SU-DHL-6 (cell line): ENCODE measurements around the gene RPTOR.

Experiments
- H2AFZ ChIP-seq: fragments of 200-600 bp; sonication (generic); 2 replicates; pipeline ENCODE4 v1.6.1; 2014; ENCODE audit warnings: low read depth, mild to moderate bottlenecking, moderate library complexity, mixed read lengths, antibody characterized with exemption, low read length; ENCODE audit not compliant: severe bottlenecking
- H3F3A ChIP-seq: fragments of 200-600 bp; shearing (Covaris generic); 2 replicates; pipeline ENCODE4 v1.6.0; 2016; ENCODE audit warnings: antibody characterized with exemption, mild to moderate bottlenecking; ENCODE audit not compliant: insufficient read depth
- H3K27ac ChIP-seq: fragments of 200-600 bp; sonication (generic); 2 replicates; pipeline ENCODE4 v1.5.1; 2016; ENCODE audit warnings: low read depth, mild to moderate bottlenecking, low read length, moderate library complexity, mixed read lengths
- H3K27me3 ChIP-seq: fragments of 200-600 bp; sonication (generic), shearing (Covaris generic); 2 replicates; pipeline ENCODE4 v1.6.0; 2014; ENCODE audit warnings: mild to moderate bottlenecking, low read length
- H3K36me3 ChIP-seq: fragments of 200-600 bp; sonication (generic); 2 replicates; pipeline ENCODE4 v1.6.1; 2014; ENCODE audit warnings: mild to moderate bottlenecking, low read length, mixed read lengths
- H3K4me2 ChIP-seq: fragments of 300-600, 200-600 bp; shearing (Covaris generic), sonication (generic); 2 replicates; pipeline ENCODE4 v1.6.0; 2014; ENCODE audit warnings: low read length, low read depth, mild to moderate bottlenecking; ENCODE audit not compliant: poor library complexity, severe bottlenecking
- H3K4me3 ChIP-seq: fragments of 200-600 bp; sonication (generic); 2 replicates; pipeline ENCODE4 v1.5.1; 2014; ENCODE audit warnings: antibody characterized with exemption, low read length, mild to moderate bottlenecking, mixed read lengths; ENCODE audit not compliant: insufficient read depth, poor library complexity, severe bottlenecking
- H3K79me2 ChIP-seq: fragments of 200-600 bp; sonication (generic); 2 replicates; pipeline ENCODE4 v1.6.1; 2014; ENCODE audit warnings: mild to moderate bottlenecking, low read length, moderate library complexity; ENCODE audit not compliant: insufficient read depth
- H3K9ac ChIP-seq: fragments of 200-600 bp; sonication (generic); 2 replicates; pipeline ENCODE4 v1.7.0; 2014; ENCODE audit warnings: mild to moderate bottlenecking, low read length
- H3K9me2 ChIP-seq: fragments of 200-600 bp; sonication (generic); replicated peaks from 2 replicates; pipeline ENCODE4 v1.6.1; 2014; ENCODE audit warnings: low read length; ENCODE audit not compliant: insufficient read depth
- H3K9me3 ChIP-seq: fragments of 200-600 bp; sonication (generic); 2 replicates; pipeline ENCODE4 v1.6.1; 2014; ENCODE audit warnings: low read length, mixed read lengths; ENCODE audit not compliant: insufficient read depth
- H4K20me1 ChIP-seq: fragments of 200-600 bp; sonication (generic); 2 replicates; pipeline ENCODE4 v1.6.1; 2014; ENCODE audit warnings: low read depth, mild to moderate bottlenecking, antibody characterized with exemption, low read length, moderate library complexity, mixed read lengths
- EZH2phosphoT487 ChIP-seq: fragments of 200-600 bp; sonication (generic), shearing (Covaris generic); conservative IDR thresholded peaks from 2 replicates; pipeline ENCODE4 v1.6.1; 2018; ENCODE audit warnings: mild to moderate bottlenecking, antibody characterized with exemption, low read length, moderate library complexity, mixed read lengths
- TF ChIP-seq, protein P1 (sequence below): fragments of 200-600 bp; sonication (generic); IDR thresholded peaks from one replicate; pipeline ENCODE4 v1.5.1; 2017; ENCODE audit warnings: antibody characterized with exemption, mild to moderate bottlenecking, low read length, moderate library complexity; ENCODE audit not compliant: insufficient read depth, poor library complexity, severe bottlenecking

RPTOR gene

DNA sequence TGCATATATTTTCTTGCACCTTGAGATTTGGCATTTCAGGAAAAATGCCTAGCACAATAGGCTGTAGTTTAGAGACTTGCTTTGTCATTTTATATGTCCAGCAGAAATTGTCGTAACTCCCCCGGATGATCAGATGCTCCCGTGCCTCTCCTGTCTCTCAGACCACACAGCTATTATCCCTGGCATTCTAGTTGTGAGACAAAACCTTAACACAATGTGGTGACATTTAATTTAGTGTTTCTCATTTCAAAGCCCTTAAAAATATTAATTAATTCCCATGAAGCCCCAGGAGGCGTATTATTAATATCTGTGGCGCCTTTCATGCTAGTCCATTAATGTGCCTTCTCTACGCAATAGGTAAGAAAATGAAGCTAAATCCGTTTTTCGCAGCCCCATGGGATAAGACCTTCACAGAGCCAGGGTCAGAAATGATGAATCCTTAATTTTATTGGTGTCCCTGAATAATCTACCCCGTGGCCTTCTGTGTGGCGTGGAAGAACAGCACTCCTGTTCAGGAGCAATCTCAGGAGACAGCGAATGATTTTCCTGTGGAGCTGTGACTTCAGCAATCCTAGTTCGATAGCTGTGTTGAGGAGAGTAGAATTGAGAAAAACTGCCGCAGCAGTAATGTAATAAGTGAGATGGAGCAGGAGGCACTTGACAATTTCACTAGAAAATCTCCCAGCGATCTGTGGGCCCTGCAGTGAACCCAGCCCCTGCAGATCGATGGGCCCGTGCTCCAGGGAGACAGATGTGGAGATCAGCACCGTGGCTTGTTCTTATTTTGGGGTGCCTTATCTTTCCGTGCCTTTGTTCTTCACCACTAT is 157.9 kb downstream of the RPTOR start:
- no peaks in the 10 kb centered on the region for H3F3A ChIP-seq
- no peaks in the 10 kb centered on the region for H3K9me3 ChIP-seq
- no peak overlapping the region for H2AFZ ChIP-seq
- H3K79me2 ChIP-seq = peaks cover 26% of the 10 kb centered on the region
- H3K36me3 ChIP-seq = no peaks in the 10 kb centered on the region
- TF ChIP-seq EZH2phosphoT487 = no peak
- TF ChIP-seq, protein P1, sequence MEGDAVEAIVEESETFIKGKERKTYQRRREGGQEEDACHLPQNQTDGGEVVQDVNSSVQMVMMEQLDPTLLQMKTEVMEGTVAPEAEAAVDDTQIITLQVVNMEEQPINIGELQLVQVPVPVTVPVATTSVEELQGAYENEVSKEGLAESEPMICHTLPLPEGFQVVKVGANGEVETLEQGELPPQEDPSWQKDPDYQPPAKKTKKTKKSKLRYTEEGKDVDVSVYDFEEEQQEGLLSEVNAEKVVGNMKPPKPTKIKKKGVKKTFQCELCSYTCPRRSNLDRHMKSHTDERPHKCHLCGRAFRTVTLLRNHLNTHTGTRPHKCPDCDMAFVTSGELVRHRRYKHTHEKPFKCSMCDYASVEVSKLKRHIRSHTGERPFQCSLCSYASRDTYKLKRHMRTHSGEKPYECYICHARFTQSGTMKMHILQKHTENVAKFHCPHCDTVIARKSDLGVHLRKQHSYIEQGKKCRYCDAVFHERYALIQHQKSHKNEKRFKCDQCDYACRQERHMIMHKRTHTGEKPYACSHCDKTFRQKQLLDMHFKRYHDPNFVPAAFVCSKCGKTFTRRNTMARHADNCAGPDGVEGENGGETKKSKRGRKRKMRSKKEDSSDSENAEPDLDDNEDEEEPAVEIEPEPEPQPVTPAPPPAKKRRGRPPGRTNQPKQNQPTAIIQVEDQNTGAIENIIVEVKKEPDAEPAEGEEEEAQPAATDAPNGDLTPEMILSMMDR = no peak
- H3K9ac ChIP-seq = no peak overlapping the region
- no peaks in the 10 kb centered on the region for H3K9me2 ChIP-seq
- H3K4me2 ChIP-seq = no peak overlapping the region
- no peak overlapping the region for H3K4me3 ChIP-seq
- H3K27ac ChIP-seq = no peak overlapping the region
- H3K27me3 ChIP-seq = no peaks in the 10 kb centered on the region
- H4K20me1 ChIP-seq = no peaks in the 10 kb centered on the region

DNA sequence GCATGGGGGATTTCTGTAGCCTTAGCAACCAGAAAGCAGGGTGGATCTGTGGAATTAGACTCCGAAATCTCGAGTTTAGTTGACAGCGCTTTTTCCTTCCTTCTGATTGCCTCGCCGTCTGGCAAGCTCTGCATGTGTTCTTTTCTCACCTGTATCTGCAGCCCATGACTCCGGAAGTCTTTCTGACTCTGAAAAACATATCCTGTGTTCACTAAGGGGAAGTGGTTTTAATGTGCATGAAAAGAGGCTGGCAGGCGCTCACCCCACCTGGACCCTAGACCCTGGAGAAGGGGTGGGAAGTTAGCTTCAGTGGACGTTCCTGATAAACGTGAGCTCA is 158.5 kb downstream of the RPTOR start:
- Histone ChIP-seq H3K9ac (no peak overlapping the region), H3K9me3 (no peaks in the 10 kb centered on the region), H3K27ac (no peak overlapping the region), H4K20me1 (no peaks in the 10 kb centered on the region), H3K36me3 (no peaks in the 10 kb centered on the region), H3K79me2 (peaks cover 26% of the 10 kb centered on the region), H3K4me3 (no peak overlapping the region), H3K9me2 (no peaks in the 10 kb centered on the region), H3K27me3 (no peaks in the 10 kb centered on the region), H3K4me2 (no peak overlapping the region), H2AFZ (no peak overlapping the region), H3F3A (no peaks in the 10 kb centered on the region)
- TF ChIP-seq, protein P1 = no peak
- TF ChIP-seq EZH2phosphoT487 = no peak

DNA sequence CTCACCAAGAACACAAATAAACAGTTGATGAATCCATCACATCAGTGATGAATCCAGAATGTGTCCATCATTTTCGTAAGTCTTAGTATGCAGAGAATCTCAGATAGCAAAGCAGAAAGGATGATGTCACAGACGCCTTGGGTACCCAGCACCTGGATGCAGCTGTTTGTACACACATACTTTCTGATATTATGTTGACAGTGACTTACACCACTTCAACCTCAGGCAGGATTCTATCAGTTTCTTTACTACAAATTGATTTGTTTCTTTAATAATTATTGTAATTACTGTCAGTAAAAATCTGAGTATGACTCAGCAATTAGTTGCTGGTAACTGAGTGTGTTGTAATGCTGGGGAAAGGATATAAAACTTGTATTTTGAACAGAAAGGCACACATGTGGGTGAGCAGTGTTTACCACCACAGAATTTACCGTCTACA is 159.8 kb downstream of the RPTOR start:
- Histone ChIP-seq H3K4me3 (no peak overlapping the region), H3K9me3 (no peaks in the 10 kb centered on the region), H3K27ac (no peak overlapping the region), H3K36me3 (no peaks in the 10 kb centered on the region), H2AFZ (no peak overlapping the region), H3F3A (no peaks in the 10 kb centered on the region), H3K9me2 (no peaks in the 10 kb centered on the region), H3K27me3 (no peaks in the 10 kb centered on the region), H4K20me1 (no peaks in the 10 kb centered on the region), H3K79me2 (peaks cover 16% of the 10 kb centered on the region), H3K9ac (no peak overlapping the region), H3K4me2 (no peak overlapping the region)
- TF ChIP-seq, protein P1 = no peak
- TF ChIP-seq EZH2phosphoT487 = no peak
